Measurements from ENCODE around the gene SPACA7. TPM values are rescaled to one million over a fixed set of nuclear protein-coding genes. Genes with fewer than 3 reads are reported as not detected.

Gene SPACA7
- total and polyA plus RNA-seq, 10 of the 15 experiments (the other 5 are each of a cell fraction or from before 2014, with no cell fraction given), result not detected

- Histone ChIP-seq H3K9ac (ENCODE audit: control insufficient read depth, insufficient read depth, low read length) (no peak overlapping the region), H3K27me3 (replicated peaks in 1 of 2; ENCODE audit: control insufficient read depth in 2 of 2, insufficient read depth in 2 of 2, low read length in 1 of 2) (no peaks in the 10 kb centered on the region), H3K4me2 (ENCODE audit: control insufficient read depth, insufficient read depth) (no peak overlapping the region), H4K20me1 (ENCODE audit: control insufficient read depth, insufficient read depth) (no peaks in the 10 kb centered on the region), H3K36me3 (ENCODE audit: control insufficient read depth in 2 of 2, insufficient read depth in 2 of 2, low read length in 1 of 2) (no peaks in the 10 kb centered on the region), H3K27ac (ENCODE audit: control insufficient read depth, insufficient read depth) (no peak overlapping the region), H3K4me1 (ENCODE audit: control insufficient read depth, insufficient read depth, low read length) (no peaks in the 10 kb centered on the region), H2AFZ (ENCODE audit: control insufficient read depth, low read depth, low read length) (no peak overlapping the region), H3K9me3 (replicated peaks; ENCODE audit: control insufficient read depth, insufficient read depth, low read length) (no peaks in the 10 kb centered on the region), H3K79me2 (ENCODE audit: control insufficient read depth, insufficient read depth, low read length) (no peaks in the 10 kb centered on the region), H3K4me3 (no peak overlapping the region)
- WGBS (ENCODE audit: insufficient coverage, insufficient replicate concordance, low lambda C conversion rate, missing lambda C conversion rate), result 19% methylated on average over 15 of the region's 16 CpGs
- TF ChIP-seq MLLT1 (IDR thresholded peaks at IDR 0.05) (no peak), ZNF384 (IDR thresholded peaks at IDR 0.05; ENCODE audit: borderline replicate concordance, low read depth, low read length) (no peak), CHD2 (IDR thresholded peaks at IDR 0.05; ENCODE audit: borderline replicate concordance, low read depth, low read length) (no peak), SPI1 (IDR thresholded peaks at IDR 0.05; ENCODE audit: borderline replicate concordance, insufficient read depth, low read depth, low read length) (no peak), KDM1A (IDR thresholded peaks at IDR 0.05; ENCODE audit: borderline replicate concordance) (no peak), ZBTB4 (CRISPR knock-in tag; IDR thresholded peaks at IDR 0.05) (no peak)
- ChIA-PET SMC1A (ENCODE audit: uncharacterized antibody, unreplicated experiment) (no interaction called here), RAD21 (ENCODE audit: unreplicated experiment) (no interaction called here), POLR2A (no interaction called here), CTCF (no interaction called here)
- FAIRE-seq (no peak), DNase-seq (ENCODE audit: low read depth, low spot score) (no peak), ATAC-seq (no peak)
- in situ Hi-C loops (cut with MboI), result loop anchor here (25.0 kb wide), 1 partner anchor 1362 kb away; no protein-coding TSS in a partner anchor
- BruUV-seq (replicated peaks), result no TSS peak
- intact Hi-C loops (cut with micrococcal nuclease; ENCODE audit: unreplicated experiment), result loop anchor here (10.0 kb wide), 1 partner anchor 155 kb away; no protein-coding TSS in a partner anchor
Observed at GRCh38 chr13:112449545-112449930, 73.4 kb downstream of the SPACA7 start.
